KMS-11 (cell line): ENCODE data around the gene MT1HL1.

ENCODE experiments used
- H2AFZ ChIP-seq: fragments of 200-600 bp; sonication (generic); 2 replicates; pipeline ENCODE4 v1.6.1; 2016; ENCODE audit warnings: antibody characterized with exemption, mixed run types, low read depth
- H3K27ac ChIP-seq: fragments of 200-600 bp; sonication (generic); 2 replicates; pipeline ENCODE4 v1.6.1; 2016; ENCODE audit warnings: mild to moderate bottlenecking, mixed run types
- H3K27me3 ChIP-seq: fragments of 200-600 bp; sonication (generic); 2 replicates; pipeline ENCODE4 v1.6.1; 2017; ENCODE audit warnings: mild to moderate bottlenecking, low read depth, mixed run types, moderate library complexity; ENCODE audit not compliant: insufficient read depth
- H3K36me3 ChIP-seq: fragments of 200-600 bp; sonication (generic); 2 replicates; pipeline ENCODE4 v1.6.1; 2017; ENCODE audit warnings: mild to moderate bottlenecking, mixed run types; ENCODE audit not compliant: insufficient read depth
- H3K4me1 ChIP-seq: fragments of 200-600 bp; sonication (generic); 2 replicates; pipeline ENCODE4 v1.6.1; 2016; ENCODE audit warnings: mild to moderate bottlenecking, low read depth, mixed run types; ENCODE audit not compliant: poor library complexity, severe bottlenecking
- H3K4me2 ChIP-seq: fragments of 200-600 bp; sonication (generic); 2 replicates; pipeline ENCODE4 v1.7.0; 2016; ENCODE audit warnings: mild to moderate bottlenecking, mixed run types
- H3K4me3 ChIP-seq: fragments of 200-600 bp; sonication (generic); IDR thresholded peaks from 2 replicates; pipeline ENCODE4 v1.6.1; 2017; ENCODE audit warnings: low read depth, low read length, mixed read lengths; ENCODE audit not compliant: insufficient read depth
- H3K79me2 ChIP-seq: fragments of 200-600 bp; sonication (generic); 2 replicates; pipeline ENCODE4 v1.6.1; 2016; ENCODE audit warnings: low read depth, mixed run types; ENCODE audit not compliant: insufficient read depth
- H3K9ac ChIP-seq: fragments of 200-600 bp; sonication (generic); 2 replicates; pipeline ENCODE4 v1.6.1; 2016; ENCODE audit warnings: mild to moderate bottlenecking, mixed run types
- H4K20me1 ChIP-seq: fragments of 200-600 bp; sonication (generic); 2 replicates; pipeline ENCODE4 v1.6.1; 2016; ENCODE audit warnings: mild to moderate bottlenecking, mixed run types; ENCODE audit not compliant: insufficient read depth
- TF ChIP-seq, protein P1 (sequence below): fragments of 200-600 bp; sonication (generic); conservative IDR thresholded peaks from 2 replicates; pipeline ENCODE4 v1.6.1; 2017; ENCODE audit warnings: low read depth, mild to moderate bottlenecking, antibody characterized with exemption, low read length, moderate library complexity, mixed read lengths

The MT1HL1 gene

DNA sequence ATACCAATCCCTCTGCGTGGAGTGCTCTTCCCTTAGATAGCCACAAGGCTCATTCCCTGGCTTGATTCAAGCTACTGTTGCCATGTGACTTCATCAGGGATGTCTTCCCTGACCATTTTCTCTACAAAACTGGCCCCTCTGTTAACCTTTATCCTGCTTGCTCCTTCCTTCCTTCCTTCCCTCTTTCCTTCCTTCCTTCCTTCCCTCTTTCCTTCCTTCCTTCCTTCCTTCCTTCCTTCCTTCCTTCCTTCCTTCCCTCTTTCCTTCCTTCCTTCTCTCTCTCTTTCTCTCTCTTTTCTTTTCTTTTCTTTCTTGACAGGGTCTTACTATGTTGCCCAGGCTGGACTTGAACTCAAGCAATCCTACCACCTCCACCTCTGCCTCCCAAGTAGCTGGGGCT is 31.5 kb upstream of the MT1HL1 start:
- H3K27me3 ChIP-seq = no peaks in the 10 kb centered on the region
- H3K9ac ChIP-seq = no peak overlapping the region
- H3K27ac ChIP-seq = no peak overlapping the region
- H3K4me1 ChIP-seq = no peaks in the 10 kb centered on the region
- no peak overlapping the region for H3K4me2 ChIP-seq
- H4K20me1 ChIP-seq = no peaks in the 10 kb centered on the region
- no peaks in the 10 kb centered on the region for H3K79me2 ChIP-seq
- H2AFZ ChIP-seq = no peak overlapping the region
- no peaks in the 10 kb centered on the region for H3K36me3 ChIP-seq
- H3K4me3 ChIP-seq = no peak overlapping the region
- TF ChIP-seq, protein P1, sequence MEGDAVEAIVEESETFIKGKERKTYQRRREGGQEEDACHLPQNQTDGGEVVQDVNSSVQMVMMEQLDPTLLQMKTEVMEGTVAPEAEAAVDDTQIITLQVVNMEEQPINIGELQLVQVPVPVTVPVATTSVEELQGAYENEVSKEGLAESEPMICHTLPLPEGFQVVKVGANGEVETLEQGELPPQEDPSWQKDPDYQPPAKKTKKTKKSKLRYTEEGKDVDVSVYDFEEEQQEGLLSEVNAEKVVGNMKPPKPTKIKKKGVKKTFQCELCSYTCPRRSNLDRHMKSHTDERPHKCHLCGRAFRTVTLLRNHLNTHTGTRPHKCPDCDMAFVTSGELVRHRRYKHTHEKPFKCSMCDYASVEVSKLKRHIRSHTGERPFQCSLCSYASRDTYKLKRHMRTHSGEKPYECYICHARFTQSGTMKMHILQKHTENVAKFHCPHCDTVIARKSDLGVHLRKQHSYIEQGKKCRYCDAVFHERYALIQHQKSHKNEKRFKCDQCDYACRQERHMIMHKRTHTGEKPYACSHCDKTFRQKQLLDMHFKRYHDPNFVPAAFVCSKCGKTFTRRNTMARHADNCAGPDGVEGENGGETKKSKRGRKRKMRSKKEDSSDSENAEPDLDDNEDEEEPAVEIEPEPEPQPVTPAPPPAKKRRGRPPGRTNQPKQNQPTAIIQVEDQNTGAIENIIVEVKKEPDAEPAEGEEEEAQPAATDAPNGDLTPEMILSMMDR = no peak

GRCh38 chr1:237033804-237034203 is 29.6 kb upstream of the MT1HL1 start:
- Histone ChIP-seq H3K4me3 (no peak overlapping the region), H2AFZ (no peak overlapping the region), H3K79me2 (no peaks in the 10 kb centered on the region), H3K9ac (no peak overlapping the region), H3K4me1 (no peaks in the 10 kb centered on the region), H3K4me2 (no peak overlapping the region), H3K36me3 (no peaks in the 10 kb centered on the region), H3K27ac (no peak overlapping the region), H4K20me1 (no peaks in the 10 kb centered on the region), H3K27me3 (no peaks in the 10 kb centered on the region)
- TF ChIP-seq, protein P1 = no peak

DNA sequence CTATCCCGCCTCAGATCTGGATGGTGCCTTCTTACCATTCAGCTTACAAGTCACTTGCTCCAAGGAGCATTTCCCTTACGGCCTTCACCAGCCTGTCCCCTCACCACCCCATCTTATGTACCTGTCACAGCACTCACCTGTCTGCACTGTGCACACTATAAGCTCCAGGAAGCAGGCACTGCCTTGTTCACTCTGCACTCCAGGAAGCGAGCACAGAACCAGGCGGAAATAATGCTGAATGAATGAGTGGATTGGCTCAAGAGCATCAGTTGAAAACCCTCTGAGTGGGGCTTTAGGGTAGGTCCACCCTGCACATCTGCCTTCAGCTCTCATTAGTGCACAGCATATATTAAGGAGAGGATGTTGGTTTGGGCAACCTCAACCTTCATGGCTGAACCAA is 28.8 kb upstream of the MT1HL1 start:
- Histone ChIP-seq H3K4me2 (no peak overlapping the region), H3K4me1 (no peaks in the 10 kb centered on the region), H4K20me1 (no peaks in the 10 kb centered on the region), H3K79me2 (no peaks in the 10 kb centered on the region), H3K36me3 (no peaks in the 10 kb centered on the region), H3K27ac (no peak overlapping the region), H3K9ac (no peak overlapping the region), H3K4me3 (no peak overlapping the region), H3K27me3 (no peaks in the 10 kb centered on the region), H2AFZ (no peak overlapping the region)
- TF ChIP-seq, protein P1 = no peak

GRCh38 chr1:237032029-237032428 is 27.8 kb upstream of the MT1HL1 start:
- Histone ChIP-seq H2AFZ (no peak overlapping the region), H3K4me3 (no peak overlapping the region), H3K79me2 (no peaks in the 10 kb centered on the region), H3K27me3 (no peaks in the 10 kb centered on the region), H3K4me2 (no peak overlapping the region), H3K9ac (no peak overlapping the region), H3K36me3 (no peaks in the 10 kb centered on the region), H3K4me1 (no peaks in the 10 kb centered on the region), H3K27ac (no peak overlapping the region), H4K20me1 (no peaks in the 10 kb centered on the region)
- TF ChIP-seq, protein P1 = no peak
